ENCODE measurements around the gene BNIPL.
A peak's percentile ranks its signal among the peaks of the same experiment; 100 is the strongest.

Gene BNIPL

DNA sequence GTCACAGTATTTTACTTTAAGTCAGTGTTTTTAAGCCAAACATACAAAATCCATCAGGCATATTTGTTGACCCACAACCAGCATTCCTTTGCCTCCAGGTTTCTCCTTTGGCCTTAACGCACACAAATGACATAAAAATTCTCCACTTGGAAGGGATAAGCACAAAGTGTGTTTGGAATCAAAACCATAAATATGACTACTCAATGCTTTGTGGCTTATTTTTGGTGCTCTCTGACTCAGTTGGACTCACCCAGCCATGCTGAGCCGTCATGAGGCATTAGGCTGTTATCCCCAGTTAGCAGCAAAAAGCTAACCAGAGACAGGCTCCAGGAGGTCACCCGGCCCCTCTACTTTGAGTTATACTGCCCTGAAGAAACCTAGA, 27.2 kb upstream of the BNIPL start:
- DNase-seq (ENCODE audit: extremely low spot score, insufficient read length, low read depth) = no peak
- FAIRE-seq = no peak

DNA sequence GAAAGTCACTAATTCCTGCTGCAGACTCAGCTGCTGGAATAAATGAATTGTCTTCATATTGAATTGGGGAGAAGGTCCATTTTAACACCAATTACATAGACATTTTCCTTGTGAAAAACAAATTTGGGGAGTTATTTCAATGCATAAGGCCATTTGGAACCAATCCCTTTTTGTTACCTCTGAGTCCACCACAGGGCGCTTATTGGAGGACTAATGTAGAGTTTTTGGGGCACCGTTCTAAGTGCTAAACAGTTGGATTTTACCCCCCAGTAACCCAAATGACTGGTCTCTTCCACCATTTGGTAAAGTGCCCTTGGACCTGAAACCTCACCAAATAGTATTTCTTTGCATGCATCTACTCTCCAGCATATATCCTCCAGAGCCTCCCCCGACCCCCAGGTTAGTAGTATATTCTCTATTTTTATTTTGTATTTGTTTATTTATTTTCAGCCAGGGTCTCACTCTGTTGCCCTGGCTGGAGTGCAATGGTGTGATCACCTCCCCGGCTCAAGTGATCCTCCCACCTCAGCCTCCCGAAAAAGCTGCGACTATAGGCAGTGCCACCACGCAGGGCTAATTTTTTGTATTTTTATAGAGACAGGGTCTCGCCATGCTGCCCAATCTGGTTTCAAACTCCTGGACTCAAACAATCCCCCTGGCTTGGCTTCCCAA, 26.6 kb upstream of the BNIPL start:
- FAIRE-seq (no peak), DNase-seq (ENCODE audit: extremely low spot score, insufficient read length, low read depth) (no peak)

DNA sequence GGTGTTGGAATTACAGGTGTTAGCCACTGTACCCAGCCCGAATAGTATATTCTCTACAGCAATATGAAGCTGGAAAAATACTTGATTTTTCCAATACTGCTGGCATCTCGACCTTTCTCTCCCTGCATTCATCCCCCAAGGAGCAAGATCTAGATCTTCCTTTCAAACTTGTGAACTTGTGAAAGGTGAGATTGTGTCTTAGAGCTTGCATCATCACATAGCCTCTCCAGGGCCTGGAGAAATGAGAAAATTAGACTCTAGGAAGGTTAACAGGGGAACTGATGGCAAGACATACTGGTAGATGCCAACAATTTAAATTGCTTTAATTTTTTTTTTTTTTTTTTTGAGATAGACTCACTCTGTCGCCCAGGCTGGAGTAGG, 26.1 kb upstream of the BNIPL start:
- no peak for FAIRE-seq
- no peak for DNase-seq (ENCODE audit: extremely low spot score, insufficient read length, low read depth)

DNA sequence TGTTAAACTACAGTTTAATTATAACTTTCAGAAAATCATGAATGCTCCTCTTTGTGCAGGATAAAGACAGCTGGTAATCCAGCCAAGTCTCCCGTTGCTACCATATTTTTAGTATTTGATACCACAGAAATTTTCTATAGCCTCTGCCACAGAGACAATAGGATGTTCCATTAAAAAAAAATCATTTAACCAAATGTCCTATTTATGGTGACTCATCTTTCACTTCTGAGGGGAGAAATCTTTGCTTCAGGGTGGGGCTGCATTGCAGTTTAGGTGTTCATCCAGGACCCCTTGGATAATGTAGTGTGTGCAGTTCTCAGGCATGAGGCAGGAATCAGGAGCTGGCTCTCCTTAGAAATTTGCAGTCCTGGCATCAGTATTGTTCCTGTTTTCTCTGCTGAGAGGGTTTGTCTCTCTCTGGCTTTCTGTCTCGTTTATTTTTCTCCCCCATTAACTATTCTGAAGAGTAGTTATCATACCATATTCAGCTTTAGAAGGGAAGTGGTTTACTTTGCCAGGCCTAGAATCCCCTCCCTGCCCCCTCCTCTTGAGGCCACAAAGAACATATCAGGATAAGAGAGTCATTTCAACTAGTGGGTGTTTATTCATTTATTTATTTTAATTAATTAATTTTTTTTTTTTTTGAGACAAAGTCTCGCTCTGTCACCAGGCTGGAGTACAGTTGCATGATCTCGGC, 25.1 kb upstream of the BNIPL start:
- no peak for FAIRE-seq

DNA sequence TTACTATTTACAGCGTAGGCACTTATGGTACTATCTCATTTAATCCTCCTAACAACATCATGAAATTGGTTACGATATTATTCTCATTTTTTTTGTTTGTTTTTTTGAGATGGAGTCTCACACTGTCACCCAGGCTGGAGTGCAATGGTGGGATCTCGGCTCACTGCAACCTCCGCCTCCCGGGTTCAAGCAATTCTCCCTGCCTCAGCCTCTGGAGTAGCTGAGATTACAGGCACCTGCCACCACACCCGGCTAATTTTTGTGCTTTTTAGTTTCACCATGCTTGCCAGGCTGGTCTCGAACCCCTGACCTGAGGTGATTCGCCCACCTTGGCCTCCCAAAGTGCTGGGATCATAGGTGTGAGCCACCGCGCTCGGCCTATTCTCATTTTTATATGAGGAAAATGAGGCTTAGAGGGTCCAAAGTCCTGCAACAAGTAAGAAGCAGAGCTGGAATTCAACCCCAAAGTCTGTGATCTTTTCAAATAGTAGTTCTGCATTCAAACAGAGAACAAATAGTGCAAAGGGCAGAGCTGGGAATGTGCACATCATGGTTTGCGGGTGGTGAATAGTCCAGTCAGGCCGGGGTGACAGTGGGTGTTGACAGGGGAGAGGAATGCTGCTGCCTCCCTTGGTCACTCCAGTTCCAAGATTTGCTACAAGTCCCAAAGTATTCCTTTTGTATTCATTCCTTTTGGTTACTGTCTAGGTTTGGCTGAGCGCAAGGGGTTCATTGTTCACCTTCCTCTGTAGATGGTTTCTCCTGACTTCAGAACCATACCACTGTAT, 23.5 kb upstream of the BNIPL start:
- FAIRE-seq (no peak), DNase-seq (ENCODE audit: extremely low spot score, insufficient read length, low read depth) (no peak)

More for the DNA sequence above, 25.1 kb upstream of the BNIPL start:
- no peak for DNase-seq (ENCODE audit: extremely low spot score, insufficient read length, low read depth)

DNA sequence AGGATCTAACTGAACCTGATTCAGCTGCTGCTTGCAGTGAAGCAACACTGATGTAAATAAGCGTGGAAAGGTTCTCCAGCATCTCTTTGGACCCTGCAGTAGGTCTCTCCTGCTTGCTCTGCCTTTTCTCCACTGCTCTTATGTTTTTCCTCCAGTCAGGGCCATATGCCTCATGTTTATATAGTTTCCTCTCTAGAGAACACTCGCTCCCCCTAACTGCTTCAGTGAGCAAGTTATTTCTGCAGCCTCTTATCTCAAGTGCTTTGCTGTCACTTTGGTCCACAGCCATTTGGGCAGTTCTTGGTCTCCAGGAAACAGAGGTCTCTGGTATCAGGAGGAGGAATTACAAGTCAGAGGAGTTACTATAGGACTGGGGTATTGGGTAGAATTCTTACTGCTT, 22.9 kb upstream of the BNIPL start:
- no peak for FAIRE-seq
- DNase-seq (ENCODE audit: extremely low spot score, insufficient read length, low read depth) = no peak

DNA sequence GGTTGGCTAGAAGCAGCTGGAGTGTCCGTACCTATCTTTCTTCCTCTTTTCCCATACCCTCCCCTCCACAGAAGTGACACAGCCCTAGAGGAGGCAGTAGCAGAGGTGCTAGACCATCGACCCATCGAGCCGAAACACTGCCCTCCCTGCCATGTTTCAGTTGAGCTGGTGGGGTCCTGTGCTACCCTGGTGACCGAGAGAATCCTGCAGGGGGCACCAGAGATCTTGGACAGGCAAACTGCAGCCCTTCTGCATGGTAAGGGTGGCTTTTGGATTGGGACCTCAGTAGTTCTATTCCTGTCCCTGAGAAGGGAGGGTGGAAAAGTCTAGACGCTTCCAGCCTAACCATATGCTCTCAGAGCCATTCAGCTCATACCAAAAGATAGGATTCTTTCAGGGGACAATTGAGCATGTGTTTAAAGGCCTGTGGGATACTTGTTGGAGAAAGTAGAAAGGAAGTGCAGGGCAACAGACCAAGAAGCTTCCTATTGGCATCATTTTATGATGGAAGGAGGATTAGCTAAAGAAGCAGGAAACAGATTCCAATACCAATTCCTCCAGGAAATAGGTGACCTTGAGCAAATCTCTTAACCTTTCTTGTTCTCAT, 11.7 kb upstream of the BNIPL start:
- no peak for DNase-seq (ENCODE audit: extremely low spot score, insufficient read length, low read depth)
- FAIRE-seq = peak; percentile 75

DNA sequence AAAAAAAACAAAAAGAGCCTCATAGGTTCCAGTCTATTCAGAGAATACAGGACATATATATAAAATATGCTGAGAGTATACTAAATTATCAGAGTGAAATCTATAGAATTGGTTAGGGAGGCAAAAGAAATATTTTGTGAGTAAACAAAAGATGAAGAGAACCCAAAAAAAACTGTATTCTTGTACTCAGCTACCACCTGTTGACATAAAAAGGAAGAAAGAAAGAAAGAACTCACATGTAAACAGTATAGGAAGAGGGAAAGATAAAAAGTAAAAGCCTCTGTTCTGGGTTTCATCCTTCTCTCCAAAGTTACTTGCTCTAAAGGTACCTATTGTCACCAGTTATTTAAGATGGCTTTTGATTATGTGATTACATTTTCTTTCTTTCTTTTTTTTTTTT, 9.9 kb upstream of the BNIPL start:
- DNase-seq (ENCODE audit: extremely low spot score, insufficient read length, low read depth) = no peak
- no peak for FAIRE-seq

DNA sequence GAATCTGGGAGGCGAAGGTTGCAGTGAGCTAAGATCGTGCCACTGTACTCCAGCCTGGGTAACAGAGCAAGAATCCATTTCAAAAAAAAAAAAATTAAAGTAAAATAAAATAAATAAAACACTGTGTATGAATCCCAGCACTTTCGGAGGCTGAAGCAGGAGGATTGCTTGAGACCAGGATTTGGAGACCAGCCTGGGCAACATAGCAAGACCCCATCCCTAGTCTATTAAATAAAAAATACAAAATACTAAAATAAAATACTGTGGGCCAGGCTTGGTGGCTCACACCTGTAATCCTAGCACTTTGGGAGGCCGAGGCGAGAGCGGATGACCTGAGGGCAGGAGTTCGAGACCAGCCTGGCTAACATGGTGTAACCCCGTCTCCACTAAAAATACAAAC, 4.2 kb upstream of the BNIPL start:
- FAIRE-seq = no peak
- DNase-seq (ENCODE audit: extremely low spot score, insufficient read length, low read depth) = no peak

DNA sequence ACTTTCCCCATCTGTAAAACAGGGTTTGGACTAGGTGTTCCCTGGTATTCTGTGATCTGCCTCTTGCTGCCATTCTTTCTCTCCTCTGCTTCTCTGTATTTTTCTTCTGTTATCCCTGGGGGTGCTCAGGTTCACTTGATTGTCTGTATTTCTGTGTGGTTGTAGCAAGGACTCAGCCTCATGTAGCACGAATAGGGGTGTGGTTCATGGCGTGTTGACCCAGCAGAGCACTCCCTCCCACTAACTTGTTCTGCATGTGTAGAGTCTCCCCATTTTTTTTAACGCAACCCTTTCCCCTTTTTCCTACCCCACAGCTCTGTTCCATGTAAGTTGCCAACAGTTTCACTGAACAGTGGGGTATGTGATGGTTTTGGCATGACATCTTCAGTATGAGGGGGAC, 1.2 kb upstream of the BNIPL start:
- DNase-seq (ENCODE audit: extremely low spot score, insufficient read length, low read depth) = no peak
- FAIRE-seq = no peak

DNA sequence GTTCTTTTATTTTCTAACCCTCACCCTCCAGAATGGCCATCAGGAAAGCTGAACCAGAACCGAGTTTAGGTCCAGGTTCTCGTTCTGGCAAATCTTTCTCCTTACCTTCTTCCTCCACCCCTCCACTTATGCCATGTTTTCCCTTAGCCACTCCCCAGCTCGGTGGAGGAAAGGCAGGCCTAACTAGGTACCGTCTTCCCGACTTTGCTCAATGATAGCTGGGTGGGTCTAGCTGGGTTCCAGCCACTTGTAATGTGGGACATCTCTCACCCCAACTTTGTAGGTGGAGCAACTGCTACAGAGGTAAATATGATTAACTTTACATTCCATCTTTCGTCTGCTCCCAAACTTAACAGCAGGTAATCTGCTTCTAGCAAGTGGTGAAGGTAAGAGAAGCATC, 646 bp downstream of the BNIPL start:
- DNase-seq (ENCODE audit: extremely low spot score, insufficient read length, low read depth) (no peak), FAIRE-seq (no peak)

DNA sequence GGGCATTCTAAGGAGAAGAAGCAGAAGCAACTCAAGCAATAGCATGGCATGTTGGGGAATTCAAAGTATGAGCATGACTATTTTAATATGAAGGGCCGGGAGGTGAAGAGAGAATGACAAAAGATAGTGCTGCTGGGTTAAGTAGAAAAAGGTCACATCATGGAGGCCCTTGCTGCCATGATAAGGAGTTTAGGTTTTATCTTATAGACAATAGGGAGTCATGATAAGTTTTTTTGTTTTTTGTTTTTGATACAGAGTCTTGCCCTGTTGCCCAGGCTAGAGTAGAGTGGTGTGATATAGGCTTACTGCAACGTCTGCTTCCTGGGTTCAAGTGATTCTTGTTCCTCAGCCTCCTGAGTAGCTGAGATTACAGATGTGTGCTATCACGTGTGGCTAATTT, 3.1 kb downstream of the BNIPL start:
- no peak for FAIRE-seq

DNA sequence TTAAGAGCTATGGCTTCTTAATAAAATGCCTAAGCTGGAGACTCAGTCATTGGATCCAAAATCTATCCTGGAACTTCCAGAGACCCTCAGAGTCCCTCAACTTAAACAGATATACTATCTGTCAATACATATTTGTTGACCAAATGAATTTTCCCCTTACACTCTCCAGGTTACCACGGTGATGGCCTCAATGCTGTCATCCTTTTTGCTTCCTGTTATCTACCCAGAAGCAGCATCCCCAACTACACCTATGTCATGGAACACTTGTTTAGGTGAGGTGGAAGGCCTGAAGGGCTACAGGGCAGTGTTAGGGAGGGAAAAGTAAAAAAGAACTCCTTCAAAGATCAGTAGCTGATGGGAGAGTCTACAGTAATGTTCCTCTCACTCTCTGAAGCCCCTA, 6.8 kb downstream of the BNIPL start:
- DNase-seq (ENCODE audit: extremely low spot score, insufficient read length, low read depth) = no peak
- no peak for FAIRE-seq

More for the DNA sequence above, 3.1 kb downstream of the BNIPL start:
- no peak for DNase-seq (ENCODE audit: extremely low spot score, insufficient read length, low read depth)

DNA sequence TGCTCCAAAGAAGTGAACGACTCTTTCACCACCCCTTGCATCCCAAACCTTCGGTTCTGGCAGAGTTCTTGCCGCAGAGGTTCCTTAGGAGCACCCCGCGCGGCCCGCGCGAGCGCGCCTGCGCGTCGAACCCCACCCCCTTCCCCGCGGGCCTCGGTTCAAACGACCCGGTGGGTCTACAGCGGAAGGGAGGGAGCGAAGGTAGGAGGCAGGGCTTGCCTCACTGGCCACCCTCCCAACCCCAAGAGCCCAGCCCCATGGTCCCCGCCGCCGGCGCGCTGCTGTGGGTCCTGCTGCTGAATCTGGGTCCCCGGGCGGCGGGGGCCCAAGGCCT, 11.2 kb downstream of the BNIPL start, which contains the start of gene C1orf56:
C1orf56 (plus strand) TSS at position 161 of the 334 bp plus-strand sequence; CDS start at position 258, 97 bp downstream.
- peak; percentile 68 for DNase-seq (ENCODE audit: extremely low spot score, insufficient read length, low read depth)
- FAIRE-seq = peak; percentile 69

DNA sequence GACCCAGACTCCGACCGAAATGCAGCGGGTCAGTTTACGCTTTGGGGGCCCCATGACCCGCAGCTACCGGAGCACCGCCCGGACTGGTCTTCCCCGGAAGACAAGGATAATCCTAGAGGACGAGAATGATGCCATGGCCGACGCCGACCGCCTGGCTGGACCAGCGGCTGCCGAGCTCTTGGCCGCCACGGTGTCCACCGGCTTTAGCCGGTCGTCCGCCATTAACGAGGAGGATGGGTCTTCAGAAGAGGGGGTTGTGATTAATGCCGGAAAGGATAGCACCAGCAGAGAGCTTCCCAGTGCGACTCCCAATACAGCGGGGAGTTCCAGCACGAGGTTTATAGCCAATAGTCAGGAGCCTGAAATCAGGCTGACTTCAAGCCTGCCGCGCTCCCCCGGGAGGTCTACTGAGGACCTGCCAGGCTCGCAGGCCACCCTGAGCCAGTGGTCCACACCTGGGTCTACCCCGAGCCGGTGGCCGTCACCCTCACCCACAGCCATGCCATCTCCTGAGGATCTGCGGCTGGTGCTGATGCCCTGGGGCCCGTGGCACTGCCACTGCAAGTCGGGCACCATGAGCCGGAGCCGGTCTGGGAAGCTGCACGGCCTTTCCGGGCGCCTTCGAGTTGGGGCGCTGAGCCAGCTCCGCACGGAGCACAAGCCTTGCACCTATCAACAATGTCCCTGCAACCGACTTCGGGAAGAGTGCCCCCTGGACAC, 11.7 kb downstream of the BNIPL start:
- FAIRE-seq (no peak), DNase-seq (ENCODE audit: extremely low spot score, insufficient read length, low read depth) (no peak)

DNA sequence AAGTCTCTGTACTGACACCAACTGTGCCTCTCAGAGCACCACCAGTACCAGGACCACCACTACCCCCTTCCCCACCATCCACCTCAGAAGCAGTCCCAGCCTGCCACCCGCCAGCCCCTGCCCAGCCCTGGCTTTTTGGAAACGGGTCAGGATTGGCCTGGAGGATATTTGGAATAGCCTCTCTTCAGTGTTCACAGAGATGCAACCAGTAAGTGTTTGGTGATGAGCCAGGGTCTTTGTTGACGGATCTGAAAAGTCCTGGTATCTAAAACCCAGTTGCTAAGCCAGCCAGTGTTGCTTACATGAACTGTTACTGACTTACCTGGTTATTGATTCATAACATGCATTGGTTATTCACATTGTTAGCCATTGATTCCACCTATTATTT, 12.3 kb downstream of the BNIPL start:
- FAIRE-seq = no peak
- DNase-seq (ENCODE audit: extremely low spot score, insufficient read length, low read depth) = no peak

DNA sequence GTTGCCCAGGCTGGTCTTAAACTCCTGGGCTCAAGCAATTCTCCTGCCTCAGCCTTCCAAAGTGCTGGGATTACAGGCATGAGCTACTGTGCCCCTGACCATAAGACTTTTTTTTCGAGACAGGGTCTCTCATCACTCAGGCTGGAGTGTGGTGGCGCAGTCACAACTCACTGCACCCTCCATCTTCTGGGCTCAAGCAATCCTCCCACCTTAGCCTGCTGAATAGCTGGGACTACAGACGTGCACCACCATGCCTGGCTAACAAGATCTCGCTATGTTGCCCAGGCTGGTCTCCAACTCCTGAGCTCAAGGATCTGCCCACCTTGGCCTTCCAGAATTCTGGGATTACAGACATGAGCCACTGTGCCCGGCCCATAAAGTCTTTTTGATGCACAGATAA, 13.1 kb downstream of the BNIPL start:
- FAIRE-seq (no peak), DNase-seq (ENCODE audit: extremely low spot score, insufficient read length, low read depth) (no peak)

DNA sequence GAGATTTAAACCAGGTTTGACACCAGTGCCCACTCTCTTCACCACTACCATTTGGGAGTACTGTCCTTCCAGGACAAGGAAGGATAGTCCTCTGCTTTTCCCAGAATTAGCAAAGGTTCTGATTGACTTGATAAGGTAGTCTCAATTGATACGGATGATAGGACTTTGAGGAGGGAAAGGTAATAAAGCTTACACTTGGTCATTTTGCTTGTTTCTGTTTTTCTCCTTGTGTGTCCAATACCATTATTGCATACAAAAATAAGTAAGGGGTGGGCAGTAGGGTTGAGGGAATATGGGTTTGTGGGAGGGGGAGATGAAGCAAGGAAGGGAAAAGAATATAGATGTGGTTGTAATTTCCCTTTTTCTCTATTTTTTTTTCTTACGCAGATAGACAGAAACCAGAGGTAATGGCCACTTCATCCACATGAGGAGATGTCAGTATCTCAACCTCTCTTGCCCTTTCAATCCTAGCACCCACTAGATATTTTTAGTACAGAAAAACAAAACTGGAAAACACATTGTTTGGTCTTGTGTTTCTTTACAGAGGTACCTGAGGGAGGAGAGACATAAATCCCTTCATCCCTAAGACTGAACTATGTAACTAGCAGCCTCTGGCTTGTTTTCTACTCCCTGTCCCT, 13.8 kb downstream of the BNIPL start:
- FAIRE-seq (no peak), DNase-seq (ENCODE audit: extremely low spot score, insufficient read length, low read depth) (no peak)

DNA sequence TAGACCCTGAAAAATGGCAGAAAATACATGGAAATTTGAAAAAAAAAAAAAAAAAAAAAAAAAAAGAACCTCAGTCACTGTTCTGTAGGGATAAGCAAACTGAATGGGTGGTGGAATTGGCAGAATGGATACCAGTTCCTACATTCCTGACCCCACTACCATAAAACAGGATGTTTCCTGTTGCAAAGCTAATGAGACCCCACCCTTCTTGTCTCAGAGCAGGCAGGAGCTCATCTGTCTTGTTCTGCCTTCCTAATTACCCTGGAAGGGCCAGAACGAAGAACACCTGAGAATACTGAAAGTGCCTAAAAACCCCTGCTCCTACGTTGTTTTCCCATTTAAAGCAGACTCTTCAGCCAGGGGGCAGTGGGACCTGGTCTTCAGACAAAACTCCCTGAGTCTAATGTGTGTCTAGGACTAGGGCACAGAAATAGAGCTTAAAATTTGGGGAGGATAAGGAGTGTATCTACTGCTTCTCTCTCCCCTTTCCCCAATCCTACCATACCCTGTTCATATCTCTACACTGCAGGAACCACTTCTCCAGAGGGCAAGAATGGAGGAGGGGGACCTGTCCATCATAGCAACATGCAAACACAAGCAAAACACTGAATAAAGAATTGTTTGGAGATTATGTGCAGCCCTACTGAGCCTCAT, 15.1 kb downstream of the BNIPL start:
- no peak for DNase-seq (ENCODE audit: extremely low spot score, insufficient read length, low read depth)
- FAIRE-seq = no peak
